H1 (cell line): ENCODE data around the gene TMEM196. TPM values are rescaled to one million over a fixed set of nuclear protein-coding genes. Genes with fewer than 3 reads are reported as not detected.

ENCODE experiments used
- CTCF ChIA-PET: fragments of 300-600 bp; sonication (Branson Sonifier 250); formaldehyde crosslinking; loops from one replicate; lab custom pipeline; 2021; ENCODE audit not compliant: partially characterized antibody; lab: Charles Lee
- POLR2A ChIA-PET: fragments of 300-600 bp; sonication (Branson Sonifier 250); formaldehyde crosslinking; loops from one replicate; lab custom pipeline; 2021; ENCODE audit warnings: inconsistent platforms; ENCODE audit not compliant: partially characterized antibody; lab: Charles Lee
- DNase-seq, 2 experiments: peaks; one replicate each; pipeline versions ENCODE4 v3.0.0 to v3.0.0-alpha.2; 2010 to 2022; ENCODE audit warnings: low spot score in 2 of 2, low read depth in 1 of 2, mixed read lengths in 1 of 2
- FAIRE-seq: peaks from 2 replicates; lab custom pipeline; 2011; peaks lifted over from hg19 to GRCh38; lab: Jason Lieb, UNC
- H2AFZ ChIP-seq: 2 replicates; pipeline ENCODE4 v1.8.1; 2012; ENCODE audit warnings: low read length, inconsistent platforms
- H2AK5ac ChIP-seq: 2 replicates; pipeline ENCODE4 v1.6.1; 2013; ENCODE audit warnings: low read depth, low read length
- H2BK120ac ChIP-seq: replicated peaks from 2 replicates; pipeline ENCODE3; 2013; ENCODE audit warnings: low read depth, low read length, inconsistent platforms
- H2BK12ac ChIP-seq: 2 replicates; pipeline ENCODE4 v1.6.1; 2013; ENCODE audit warnings: low read depth, low read length
- H2BK15ac ChIP-seq: 2 replicates; pipeline ENCODE4 v1.6.1; 2013; ENCODE audit warnings: low read length
- H2BK20ac ChIP-seq: 2 replicates; pipeline ENCODE4 v1.6.1; 2013; ENCODE audit warnings: low read length
- H2BK5ac ChIP-seq: 2 replicates; pipeline ENCODE4 v1.6.1; 2013; ENCODE audit warnings: low read depth, low read length
- H3K14ac ChIP-seq: 2 replicates; pipeline ENCODE4 v1.6.1; 2013; ENCODE audit warnings: inconsistent platforms; ENCODE audit not compliant: insufficient read length
- H3K18ac ChIP-seq: 2 replicates; pipeline ENCODE4 v1.6.1; 2013; ENCODE audit warnings: low read length; ENCODE audit errors: extremely low read depth
- H3K23ac ChIP-seq: 2 replicates; pipeline ENCODE4 v1.6.1; 2013; ENCODE audit warnings: inconsistent platforms; ENCODE audit not compliant: insufficient read length
- H3K23me2 ChIP-seq: 2 replicates; pipeline ENCODE4 v1.6.1; 2013; ENCODE audit warnings: low read depth, low read length
- H3K27ac ChIP-seq: 2 replicates; pipeline ENCODE4 v1.6.1; 2011; ENCODE audit warnings: low read depth, low read length, inconsistent platforms
- H3K27me3 ChIP-seq, 4 experiments: replicated peaks in 1 of 4; 1 replicate in 1 of 4; 2 replicates in 3 of 4; pipeline versions ENCODE4 v1.6.1 to v1.8.1; 2011 to 2013; ENCODE audit warnings: low read length in 3 of 4, mild to moderate bottlenecking in 3 of 4, inconsistent platforms in 2 of 4, mixed read lengths in 2 of 4, moderate library complexity in 1 of 4; ENCODE audit not compliant: control insufficient read depth in 3 of 4, insufficient read depth in 3 of 4; ENCODE audit errors: extremely low read depth in 1 of 4
- H3K36me3 ChIP-seq, 4 experiments: 2 replicates each; pipeline versions ENCODE4 v1.6.1 to v1.8.1; 2011 to 2013; ENCODE audit warnings: mild to moderate bottlenecking in 4 of 4, low read length in 3 of 4, moderate library complexity in 2 of 4, control low read depth in 1 of 4, inconsistent platforms in 1 of 4; ENCODE audit not compliant: insufficient read depth in 4 of 4, control insufficient read depth in 2 of 4
- H3K4ac ChIP-seq: replicated peaks from 2 replicates; pipeline ENCODE3; 2013; ENCODE audit warnings: low read length, low read depth, mixed read lengths, inconsistent platforms; ENCODE audit not compliant: insufficient read length
- H3K4me1 ChIP-seq, 4 experiments: replicated peaks in 1 of 4; 1 replicate in 1 of 4; 2 replicates in 3 of 4; pipeline versions ENCODE4 v1.6.1 to v1.8.1; 2011 to 2013; ENCODE audit warnings: low read length in 3 of 4, inconsistent platforms in 2 of 4, mixed read lengths in 1 of 4; ENCODE audit not compliant: insufficient read depth in 4 of 4, control insufficient read depth in 3 of 4
- H3K4me2 ChIP-seq, 2 experiments: 2 replicates each; pipeline versions ENCODE4 v1.6.1 to v1.8.1; 2011 to 2013; ENCODE audit warnings: low read depth in 2 of 2, low read length in 2 of 2, control low read depth in 1 of 2, inconsistent platforms in 1 of 2, mild to moderate bottlenecking in 1 of 2; ENCODE audit not compliant: insufficient read depth in 1 of 2
- H3K4me3 ChIP-seq, 4 experiments: fragments of 200-600, 300-600 bp in 1 of 4; sonication (generic), shearing (Covaris generic), sonication (Bioruptor Twin) in 1 of 4; 2 replicates each; pipeline versions ENCODE4 v1.5.1 to v1.8.1; 2011 to 2016; ENCODE audit warnings: low read length in 4 of 4, low read depth in 3 of 4, control low read depth in 2 of 4, inconsistent platforms in 2 of 4, mild to moderate bottlenecking in 2 of 4, mixed read lengths in 1 of 4, moderate library complexity in 1 of 4; ENCODE audit not compliant: insufficient read depth in 2 of 4; ENCODE audit errors: extremely low read depth in 1 of 4
- H3K56ac ChIP-seq: replicated peaks from 2 replicates; pipeline ENCODE3; 2013; ENCODE audit warnings: low read depth, mild to moderate bottlenecking, mixed read lengths, low read length, inconsistent platforms; ENCODE audit not compliant: insufficient read length
- H3K79me1 ChIP-seq: 2 replicates; pipeline ENCODE4 v1.6.1; 2013; ENCODE audit warnings: low read depth, low read length, control low read depth
- H3K79me2 ChIP-seq, 2 experiments: 2 replicates each; pipeline versions ENCODE4 v1.6.1 to v1.8.1; 2012 to 2013; ENCODE audit warnings: low read length in 2 of 2, mild to moderate bottlenecking in 2 of 2, inconsistent platforms in 1 of 2; ENCODE audit not compliant: insufficient read depth in 2 of 2, control insufficient read depth in 1 of 2
- H3K9ac ChIP-seq, 4 experiments: replicated peaks in 1 of 4; 1 replicate in 1 of 4; 2 replicates in 3 of 4; pipeline versions ENCODE4 v1.6.1 to v1.8.1; 2011 to 2013; ENCODE audit warnings: low read depth in 3 of 4, low read length in 3 of 4, control low read depth in 2 of 4, mild to moderate bottlenecking in 2 of 4, moderate library complexity in 2 of 4, inconsistent platforms in 1 of 4; ENCODE audit errors: extremely low read depth in 1 of 4
- H3K9me3 ChIP-seq, 2 experiments: 2 replicates each; pipeline versions ENCODE4 v1.6.1 to v1.8.1; 2012 to 2013; ENCODE audit warnings: mild to moderate bottlenecking in 2 of 2, moderate library complexity in 2 of 2, control low read depth in 1 of 2, inconsistent platforms in 1 of 2, low read depth in 1 of 2, low read length in 1 of 2, mixed read lengths in 1 of 2; ENCODE audit not compliant: insufficient read depth in 2 of 2
- H4K20me1 ChIP-seq, 2 experiments: replicated peaks in 1 of 2; 2 replicates each; pipeline versions ENCODE3 to v1.8.1; 2011 to 2013; ENCODE audit warnings: inconsistent platforms in 2 of 2, low read length in 2 of 2, mild to moderate bottlenecking in 1 of 2; ENCODE audit not compliant: insufficient read depth in 2 of 2, control insufficient read depth in 1 of 2
- H4K5ac ChIP-seq: 2 replicates; pipeline ENCODE4 v1.6.1; 2013; ENCODE audit warnings: low read length, low read depth, mixed read lengths, inconsistent platforms; ENCODE audit not compliant: insufficient read length
- H4K8ac ChIP-seq: 2 replicates; pipeline ENCODE4 v1.8.0; 2013; ENCODE audit warnings: mild to moderate bottlenecking, moderate library complexity, low read length, inconsistent platforms; ENCODE audit not compliant: insufficient read depth; ENCODE audit errors: extremely low read depth
- H4K91ac ChIP-seq: replicated peaks from 2 replicates; pipeline ENCODE3; 2013; ENCODE audit warnings: low read length, mixed read lengths, inconsistent platforms; ENCODE audit not compliant: insufficient read length
- BACH1 ChIP-seq: IDR thresholded peaks from 2 replicates; pipeline ENCODE4 v1.6.1; 2012; ENCODE audit warnings: low read length, improper control_type of control experiment
- CBX5 ChIP-seq: fragments of 300-800, 300-1000 bp; sonication (generic); IDR thresholded peaks from 2 replicates; pipeline ENCODE4 v1.7.1; 2016; ENCODE audit warnings: antibody characterized with exemption, low read length, low read depth
- CEBPB ChIP-seq: IDR thresholded peaks from 2 replicates; pipeline ENCODE4 v1.6.1; 2012; ENCODE audit warnings: low read depth, low read length
- CTBP2 ChIP-seq: IDR thresholded peaks from 2 replicates; pipeline ENCODE4 v1.7.0; 2011; ENCODE audit warnings: borderline replicate concordance, mild to moderate bottlenecking, moderate library complexity, mixed read lengths, low read length; ENCODE audit not compliant: insufficient read depth, insufficient read length
- HDAC2 ChIP-seq, 2 experiments: fragments of 300-600 bp in 1 of 2; sonication (generic) in 1 of 2; IDR thresholded peaks; 2 replicates each; pipeline ENCODE4 v1.6.1; 2011 to 2012; ENCODE audit warnings: low read depth in 2 of 2, low read length in 2 of 2, mild to moderate bottlenecking in 2 of 2, moderate library complexity in 2 of 2, borderline replicate concordance in 1 of 2, inconsistent platforms in 1 of 2
- POLR2A ChIP-seq, 2 experiments: IDR thresholded peaks; 1 replicate in 1 of 2; 2 replicates in 1 of 2; pipeline ENCODE4 v1.6.1; 2011; ENCODE audit warnings: low read depth in 2 of 2, low read length in 2 of 2, mild to moderate bottlenecking in 2 of 2; ENCODE audit errors: control extremely low read depth in 1 of 2
- SAP30 ChIP-seq: fragments of 300-600 bp; sonication (generic); IDR thresholded peaks from 2 replicates; pipeline ENCODE4 v1.7.1; 2012; ENCODE audit warnings: low read length, moderate library complexity, mild to moderate bottlenecking, inconsistent platforms; ENCODE audit not compliant: insufficient read depth, insufficient replicate concordance
- SIRT6 ChIP-seq: IDR thresholded peaks from one replicate; pipeline ENCODE4 v1.7.1; 2012; ENCODE audit warnings: low read length, inconsistent platforms
- SP4 ChIP-seq: IDR thresholded peaks from 2 replicates; pipeline ENCODE4 v1.6.1; 2012; ENCODE audit warnings: low read length, inconsistent platforms
- SUZ12 ChIP-seq: fragments of 200-600 bp; sonication (generic); IDR thresholded peaks from 2 replicates; pipeline ENCODE4 v1.6.1; 2012; ENCODE audit warnings: mild to moderate bottlenecking, inconsistent platforms, low read length, moderate library complexity, mixed read lengths
- TAF1 ChIP-seq: IDR thresholded peaks from 2 replicates; pipeline ENCODE4 v1.6.1; 2011; ENCODE audit warnings: mild to moderate bottlenecking, low read depth, low read length
- TAF7 ChIP-seq: optimal IDR thresholded peaks from 2 replicates; pipeline ENCODE3; 2011; ENCODE audit warnings: low read depth, mild to moderate bottlenecking, inconsistent platforms, low read length, moderate library complexity, borderline replicate concordance
- YY1 ChIP-seq: IDR thresholded peaks from 2 replicates; pipeline ENCODE4 v1.6.1; 2011; ENCODE audit warnings: low read depth, mild to moderate bottlenecking, low read length
- WGBS, 2 experiments: shearing (Covaris generic) in 1 of 2; methylation state at CpG; one replicate each; pipeline versions ENCODE4 v1.1.6 to v1.1.7; 2013 to 2015; ENCODE audit warnings: low lambda C conversion rate in 2 of 2, mixed read lengths in 2 of 2, inconsistent platforms in 1 of 2, low coverage in 1 of 2, missing lambda C conversion rate in 1 of 2; ENCODE audit not compliant: insufficient replicate concordance in 2 of 2, insufficient coverage in 1 of 2, insufficient read length in 1 of 2; ENCODE audit errors: extremely low coverage in 1 of 2, missing lambda C conversion rate in 1 of 2; 5-methylcytosine and 5-hydroxymethylcytosine counted together
- polyA plus RNA-seq, 7 experiments: library from polyadenylated mRNA; depleted of rRNA in 3 of 7; stranded (reverse) in 5 of 7; unstranded in 2 of 7; fragments of >200 nt in 5 of 7; fragments of 200-250 nt in 2 of 7; gene quantifications; 1 replicate in 5 of 7; 2 replicates in 1 of 7; 4 replicates in 1 of 7; pipeline versions ENCODE4 v1.2.1 to v1.2.3, GENCODE V29; 2011 to 2013; ENCODE audit warnings: missing spikeins in 2 of 7, mixed read lengths in 2 of 7
- total RNA-seq: library from RNA; stranded (reverse); fragmentation: NEBNext Ultra II Directional; extraction: Animal tissue kit (Norgen Biotek cat#: 25700); gene quantifications from 2 replicates; pipeline ENCODE4 v1.2.1, GENCODE V29; 2021
- TF ChIP-seq, protein P1 (sequence below): IDR thresholded peaks from 2 replicates; pipeline ENCODE4 v1.6.1; 2012; ENCODE audit warnings: low read length, inconsistent platforms

TMEM196 gene
- total and polyA plus RNA-seq, 2 of the 8 experiments (the other 6 are each of a cell fraction or from before 2014, with no cell fraction given) = 0.06 to 0.07 TPM

DNA sequence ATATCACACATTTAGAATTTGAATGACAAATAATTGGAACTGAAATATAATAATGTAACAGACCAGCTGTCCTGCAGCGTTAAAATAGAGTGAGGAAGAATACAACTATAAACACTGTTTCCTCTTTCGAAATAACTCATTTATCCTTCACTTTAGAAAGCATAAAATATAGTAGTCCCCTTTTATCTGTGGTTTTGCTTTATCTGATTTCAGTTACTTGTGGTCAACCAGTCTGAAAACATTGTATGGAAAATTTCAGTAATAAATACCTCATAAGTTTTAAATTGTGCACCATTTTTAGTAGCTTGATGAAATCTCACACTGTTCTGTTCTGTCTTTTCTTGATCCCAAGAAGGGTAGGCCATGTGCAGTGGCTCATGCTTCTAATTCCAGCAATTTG lies 96.2 kb downstream of the TMEM196 start:
- H3K9me3 ChIP-seq = no peaks in the 10 kb centered on the region
- no peak overlapping the region for H3K4me2 ChIP-seq
- no peak overlapping the region for H2BK20ac ChIP-seq
- no peak overlapping the region for H4K91ac ChIP-seq
- ChIA-PET POLR2A (no interaction called here), CTCF (no interaction called here)
- no peak overlapping the region for H3K23ac ChIP-seq
- no peak overlapping the region for H3K9ac ChIP-seq
- H3K23me2 ChIP-seq = no peaks in the 10 kb centered on the region
- H2BK5ac ChIP-seq = no peak overlapping the region
- no peaks in the 10 kb centered on the region for H3K27me3 ChIP-seq
- 93% methylated on average over 2 of the region's 2 CpGs; no CpG with 5 or more reads in 1 of the 2 experiments for WGBS, 2 experiments
- H3K27ac ChIP-seq = no peak overlapping the region
- H3K4me1 ChIP-seq = no peaks in the 10 kb centered on the region
- H3K4ac ChIP-seq = no peak overlapping the region
- no peaks in the 10 kb centered on the region for H3K36me3 ChIP-seq
- no peak overlapping the region for H2AFZ ChIP-seq
- H2BK15ac ChIP-seq = no peak overlapping the region
- DNase-seq = no peak
- H3K4me3 ChIP-seq = no peak overlapping the region
- no peak overlapping the region for H2BK120ac ChIP-seq
- no peaks in the 10 kb centered on the region for H4K20me1 ChIP-seq
- H3K56ac ChIP-seq = no peak overlapping the region
- H3K14ac ChIP-seq = no peak overlapping the region
- no peak overlapping the region for H4K5ac ChIP-seq
- no peaks in the 10 kb centered on the region for H3K79me1 ChIP-seq
- H2BK12ac ChIP-seq = no peak overlapping the region
- FAIRE-seq = no peak
- H2AK5ac ChIP-seq = no peak overlapping the region
- no peak overlapping the region for H4K8ac ChIP-seq
- H3K79me2 ChIP-seq = no peaks in the 10 kb centered on the region
- H3K18ac ChIP-seq = no peak overlapping the region
- TF ChIP-seq CEBPB (no peak), YY1 (no peak), SIRT6 (no peak), CTBP2 (no peak), POLR2A (IDR thresholded peaks at IDR 0.05; ENCODE audit: control extremely low read depth in 1 of 2, low read depth in 2 of 2, low read length in 2 of 2) (no peak), HDAC2 (IDR thresholded peaks at IDR 0.05; ENCODE audit: borderline replicate concordance in 1 of 2, low read depth in 2 of 2, low read length in 2 of 2) (no peak), CBX5 (no peak), SAP30 (no peak), BACH1 (no peak), TAF1 (no peak), TAF7 (no peak), SUZ12 (no peak), SP4 (no peak)
- TF ChIP-seq, protein P1, sequence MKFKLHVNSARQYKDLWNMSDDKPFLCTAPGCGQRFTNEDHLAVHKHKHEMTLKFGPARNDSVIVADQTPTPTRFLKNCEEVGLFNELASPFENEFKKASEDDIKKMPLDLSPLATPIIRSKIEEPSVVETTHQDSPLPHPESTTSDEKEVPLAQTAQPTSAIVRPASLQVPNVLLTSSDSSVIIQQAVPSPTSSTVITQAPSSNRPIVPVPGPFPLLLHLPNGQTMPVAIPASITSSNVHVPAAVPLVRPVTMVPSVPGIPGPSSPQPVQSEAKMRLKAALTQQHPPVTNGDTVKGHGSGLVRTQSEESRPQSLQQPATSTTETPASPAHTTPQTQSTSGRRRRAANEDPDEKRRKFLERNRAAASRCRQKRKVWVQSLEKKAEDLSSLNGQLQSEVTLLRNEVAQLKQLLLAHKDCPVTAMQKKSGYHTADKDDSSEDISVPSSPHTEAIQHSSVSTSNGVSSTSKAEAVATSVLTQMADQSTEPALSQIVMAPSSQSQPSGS = no peak
